ENCODE measurements around the gene FPR3. TPM values are rescaled to one million over a fixed set of nuclear protein-coding genes. Genes with fewer than 3 reads are reported as not detected.
A peak's percentile ranks its signal among the peaks of the same experiment; 100 is the strongest.

FPR3 gene
- total and polyA plus RNA-seq, 9 of the 15 experiments (the other 6 are each of a cell fraction or from before 2014, with no cell fraction given) = 0.08 to 0.51 (median 0.22) TPM; not detected in 1

DNA sequence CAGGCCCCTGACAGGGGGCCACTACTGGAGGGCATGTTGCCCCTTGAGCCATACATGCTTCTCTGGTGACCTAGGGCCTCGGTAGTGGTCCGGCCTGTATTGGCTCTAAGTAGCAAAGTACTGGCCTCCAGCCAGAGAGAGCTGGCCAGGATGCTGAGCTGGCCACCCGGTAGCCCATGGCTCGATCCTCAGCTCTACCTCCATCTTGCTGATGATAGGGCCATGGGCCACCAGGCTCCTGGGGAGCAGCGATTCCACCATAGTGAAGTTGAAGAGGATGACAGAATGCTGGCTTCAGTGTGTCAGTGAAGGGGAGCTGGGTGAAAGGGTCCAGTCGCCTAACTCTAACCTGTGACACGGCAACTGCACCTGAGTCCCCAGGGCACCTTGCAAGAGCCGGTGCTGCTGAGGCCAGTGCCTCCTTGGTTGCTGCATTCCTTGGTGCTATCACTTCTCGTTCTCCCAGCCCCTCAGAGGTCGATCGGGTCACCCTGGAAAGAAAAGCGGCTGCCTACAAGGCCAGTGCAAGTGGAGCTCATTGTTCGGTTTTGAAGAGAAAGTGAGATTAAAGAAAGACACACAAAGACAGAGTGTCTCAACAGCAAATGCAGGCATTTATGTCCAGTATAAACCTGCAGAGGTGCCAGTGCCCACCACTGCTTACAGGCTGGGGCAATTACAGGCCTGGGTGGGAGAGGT, 5.0 kb downstream of the FPR3 start:
- Histone ChIP-seq H2AFZ (ENCODE audit: low read depth, low read length) (peak overlapping the region; percentile 69), H3K4me2 (ENCODE audit: insufficient read depth, low read length) (peak overlapping the region; percentile 81), H3K4me1 (replicated peaks in 1 of 2; ENCODE audit: control insufficient read depth in 2 of 2, insufficient read depth in 2 of 2, low read length in 2 of 2) (peaks cover 26 to 74% of the 10 kb centered on the region in 2 experiments), H3K9me3 (replicated peaks; ENCODE audit: control insufficient read depth, insufficient read depth, low read depth, low read length) (peaks cover 9% of the 10 kb centered on the region), H3K9ac (ENCODE audit: insufficient read depth in 1 of 2, low read depth in 2 of 2, low read length in 2 of 2) (peak overlapping the region; percentile 74 to 85), H3K27ac (ENCODE audit: extremely low read depth, low read depth, low read length) (peak overlapping the region; percentile 97), H3K36me3 (ENCODE audit: control insufficient read depth, insufficient read depth, low read length) (0 out of 3 replicates have a peak, but pooled peaks cover 2% of the 10 kb centered on the region), H4K20me1 (replicated peaks; ENCODE audit: control insufficient read depth, insufficient read depth, low read length) (no peaks in the 10 kb centered on the region), H3K79me2 (ENCODE audit: control insufficient read depth, insufficient read depth, low read length) (peaks cover 27% of the 10 kb centered on the region), H3K9me1 (ENCODE audit: control insufficient read depth, insufficient read depth, low read length) (no peaks in the 10 kb centered on the region), H3K27me3 (ENCODE audit: control insufficient read depth in 2 of 2, insufficient read depth in 2 of 2, low read length in 2 of 2) (no peaks in the 10 kb centered on the region), H3K4me3 (no peak overlapping the region)
- ChIA-PET POLR2A (interaction anchor here (0.7 to 1.6 kb wide), 4 partner anchors 9 to 105 kb away, joined by 3 to 9 read pairs (median 4); no protein-coding TSS in a partner anchor), CTCF (ENCODE audit: low intra/inter-chr PET ratio) (interaction anchor here (0.6 kb wide), 1 partner anchor 9 kb away, joined by 3 read pairs; no protein-coding TSS in a partner anchor)
- no peak for FAIRE-seq
- peak in 3 of 4 experiments; percentile 25 to 40 (median 39) for DNase-seq (ENCODE audit: extremely low read depth in 1 of 4, low spot score in 3 of 4)
- peak; percentile 32 for ATAC-seq
- BruUV-seq (replicated peaks) = no TSS peak
- in situ Hi-C loops (cut with MboI) (no loop called here), intact Hi-C loops (cut with micrococcal nuclease) (loop anchor here (2.0 to 5.0 kb wide), 2 partner anchors 15 to 98 kb away; no protein-coding TSS in a partner anchor)
- WGBS (ENCODE audit: insufficient coverage, low coverage, missing lambda C conversion rate) = 13% methylated on average over 13 of the region's 13 CpGs
- TF ChIP-seq, protein P1, sequence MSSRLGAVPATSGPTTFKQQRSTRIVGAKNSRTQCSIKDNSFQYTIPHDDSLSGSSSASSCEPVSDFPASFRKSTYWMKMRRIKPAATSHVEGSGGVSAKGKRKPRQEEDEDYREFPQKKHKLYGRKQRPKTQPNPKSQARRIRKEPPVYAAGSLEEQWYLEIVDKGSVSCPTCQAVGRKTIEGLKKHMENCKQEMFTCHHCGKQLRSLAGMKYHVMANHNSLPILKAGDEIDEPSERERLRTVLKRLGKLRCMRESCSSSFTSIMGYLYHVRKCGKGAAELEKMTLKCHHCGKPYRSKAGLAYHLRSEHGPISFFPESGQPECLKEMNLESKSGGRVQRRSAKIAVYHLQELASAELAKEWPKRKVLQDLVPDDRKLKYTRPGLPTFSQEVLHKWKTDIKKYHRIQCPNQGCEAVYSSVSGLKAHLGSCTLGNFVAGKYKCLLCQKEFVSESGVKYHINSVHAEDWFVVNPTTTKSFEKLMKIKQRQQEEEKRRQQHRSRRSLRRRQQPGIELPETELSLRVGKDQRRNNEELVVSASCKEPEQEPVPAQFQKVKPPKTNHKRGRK (tag; IDR thresholded peaks at IDR 0.05) = no peak
- TF ChIP-seq NR4A1 (CRISPR knock-in tag; IDR thresholded peaks at IDR 0.05) = no peak
- peak; percentile 5; the same call in 1 of the 2 replicates for TF ChIP-seq NR4A1 (tag; IDR thresholded peaks at IDR 0.05)
- peak; percentile 92; the same call in 1 of the 2 replicates for TF ChIP-seq ZNF197 (CRISPR knock-in tag; IDR thresholded peaks at IDR 0.05; ENCODE audit: low read depth)
- TF ChIP-seq GTF2E2 (tag; IDR thresholded peaks at IDR 0.05) = no peak; the same call in 1 of the 2 replicates
- TF ChIP-seq, protein P2, sequence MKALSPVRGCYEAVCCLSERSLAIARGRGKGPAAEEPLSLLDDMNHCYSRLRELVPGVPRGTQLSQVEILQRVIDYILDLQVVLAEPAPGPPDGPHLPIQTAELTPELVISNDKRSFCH (CRISPR knock-in tag; IDR thresholded peaks at IDR 0.05) = no peak
- TF ChIP-seq, protein P2 (tag; IDR thresholded peaks at IDR 0.05) = 0 out of 2 replicates have a peak, but pooled peaks have one; percentile 48
- TF ChIP-seq, protein P3, sequence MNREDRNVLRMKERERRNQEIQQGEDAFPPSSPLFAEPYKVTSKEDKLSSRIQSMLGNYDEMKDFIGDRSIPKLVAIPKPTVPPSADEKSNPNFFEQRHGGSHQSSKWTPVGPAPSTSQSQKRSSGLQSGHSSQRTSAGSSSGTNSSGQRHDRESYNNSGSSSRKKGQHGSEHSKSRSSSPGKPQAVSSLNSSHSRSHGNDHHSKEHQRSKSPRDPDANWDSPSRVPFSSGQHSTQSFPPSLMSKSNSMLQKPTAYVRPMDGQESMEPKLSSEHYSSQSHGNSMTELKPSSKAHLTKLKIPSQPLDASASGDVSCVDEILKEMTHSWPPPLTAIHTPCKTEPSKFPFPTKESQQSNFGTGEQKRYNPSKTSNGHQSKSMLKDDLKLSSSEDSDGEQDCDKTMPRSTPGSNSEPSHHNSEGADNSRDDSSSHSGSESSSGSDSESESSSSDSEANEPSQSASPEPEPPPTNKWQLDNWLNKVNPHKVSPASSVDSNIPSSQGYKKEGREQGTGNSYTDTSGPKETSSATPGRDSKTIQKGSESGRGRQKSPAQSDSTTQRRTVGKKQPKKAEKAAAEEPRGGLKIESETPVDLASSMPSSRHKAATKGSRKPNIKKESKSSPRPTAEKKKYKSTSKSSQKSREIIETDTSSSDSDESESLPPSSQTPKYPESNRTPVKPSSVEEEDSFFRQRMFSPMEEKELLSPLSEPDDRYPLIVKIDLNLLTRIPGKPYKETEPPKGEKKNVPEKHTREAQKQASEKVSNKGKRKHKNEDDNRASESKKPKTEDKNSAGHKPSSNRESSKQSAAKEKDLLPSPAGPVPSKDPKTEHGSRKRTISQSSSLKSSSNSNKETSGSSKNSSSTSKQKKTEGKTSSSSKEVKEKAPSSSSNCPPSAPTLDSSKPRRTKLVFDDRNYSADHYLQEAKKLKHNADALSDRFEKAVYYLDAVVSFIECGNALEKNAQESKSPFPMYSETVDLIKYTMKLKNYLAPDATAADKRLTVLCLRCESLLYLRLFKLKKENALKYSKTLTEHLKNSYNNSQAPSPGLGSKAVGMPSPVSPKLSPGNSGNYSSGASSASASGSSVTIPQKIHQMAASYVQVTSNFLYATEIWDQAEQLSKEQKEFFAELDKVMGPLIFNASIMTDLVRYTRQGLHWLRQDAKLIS (CRISPR knock-in tag; IDR thresholded peaks at IDR 0.05) = peak; percentile 6; the same call in 1 of the 2 replicates
- TF ChIP-seq, protein P4, sequence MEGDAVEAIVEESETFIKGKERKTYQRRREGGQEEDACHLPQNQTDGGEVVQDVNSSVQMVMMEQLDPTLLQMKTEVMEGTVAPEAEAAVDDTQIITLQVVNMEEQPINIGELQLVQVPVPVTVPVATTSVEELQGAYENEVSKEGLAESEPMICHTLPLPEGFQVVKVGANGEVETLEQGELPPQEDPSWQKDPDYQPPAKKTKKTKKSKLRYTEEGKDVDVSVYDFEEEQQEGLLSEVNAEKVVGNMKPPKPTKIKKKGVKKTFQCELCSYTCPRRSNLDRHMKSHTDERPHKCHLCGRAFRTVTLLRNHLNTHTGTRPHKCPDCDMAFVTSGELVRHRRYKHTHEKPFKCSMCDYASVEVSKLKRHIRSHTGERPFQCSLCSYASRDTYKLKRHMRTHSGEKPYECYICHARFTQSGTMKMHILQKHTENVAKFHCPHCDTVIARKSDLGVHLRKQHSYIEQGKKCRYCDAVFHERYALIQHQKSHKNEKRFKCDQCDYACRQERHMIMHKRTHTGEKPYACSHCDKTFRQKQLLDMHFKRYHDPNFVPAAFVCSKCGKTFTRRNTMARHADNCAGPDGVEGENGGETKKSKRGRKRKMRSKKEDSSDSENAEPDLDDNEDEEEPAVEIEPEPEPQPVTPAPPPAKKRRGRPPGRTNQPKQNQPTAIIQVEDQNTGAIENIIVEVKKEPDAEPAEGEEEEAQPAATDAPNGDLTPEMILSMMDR (IDR thresholded peaks at IDR 0.05 in 2 of 3, conservative IDR thresholded peaks at IDR 0.05 in 1 of 3; ENCODE audit: insufficient read depth in 2 of 3, low read depth in 1 of 3, low read length in 3 of 3) = peak in 1 of 3 experiments; percentile 3; a peak in 1 of 6 replicates
- TF ChIP-seq, protein P5, sequence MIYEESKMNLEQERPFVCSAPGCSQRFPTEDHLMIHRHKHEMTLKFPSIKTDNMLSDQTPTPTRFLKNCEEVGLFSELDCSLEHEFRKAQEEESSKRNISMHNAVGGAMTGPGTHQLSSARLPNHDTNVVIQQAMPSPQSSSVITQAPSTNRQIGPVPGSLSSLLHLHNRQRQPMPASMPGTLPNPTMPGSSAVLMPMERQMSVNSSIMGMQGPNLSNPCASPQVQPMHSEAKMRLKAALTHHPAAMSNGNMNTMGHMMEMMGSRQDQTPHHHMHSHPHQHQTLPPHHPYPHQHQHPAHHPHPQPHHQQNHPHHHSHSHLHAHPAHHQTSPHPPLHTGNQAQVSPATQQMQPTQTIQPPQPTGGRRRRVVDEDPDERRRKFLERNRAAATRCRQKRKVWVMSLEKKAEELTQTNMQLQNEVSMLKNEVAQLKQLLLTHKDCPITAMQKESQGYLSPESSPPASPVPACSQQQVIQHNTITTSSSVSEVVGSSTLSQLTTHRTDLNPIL (CRISPR knock-in tag; IDR thresholded peaks at IDR 0.05) = peak; percentile 18; the same call in 1 of the 2 replicates
